DOHH2 (cell line): Measurements from ENCODE around the gene ROBO2.

Experiments
- H3F3A ChIP-seq: fragments of 200-600 bp; sonication (generic), shearing (Covaris generic); 2 replicates; pipeline ENCODE4 v1.6.0; 2016; ENCODE audit warnings: antibody characterized with exemption, mild to moderate bottlenecking; ENCODE audit not compliant: control insufficient read depth, insufficient read depth
- H3K27ac ChIP-seq: fragments of 200-600 bp; sonication (generic); 2 replicates; pipeline ENCODE4 v1.5.1; 2014; ENCODE audit warnings: low read depth, mild to moderate bottlenecking, low read length, moderate library complexity
- H3K27me3 ChIP-seq: fragments of 200-600 bp; sonication (generic); 2 replicates; pipeline ENCODE4 v1.6.1; 2014; ENCODE audit warnings: mild to moderate bottlenecking, low read length, mixed read lengths; ENCODE audit not compliant: control insufficient read depth
- H3K36me3 ChIP-seq: fragments of 200-600 bp; sonication (generic); 2 replicates; pipeline ENCODE4 v1.6.1; 2014; ENCODE audit warnings: mild to moderate bottlenecking, low read length, moderate library complexity, mixed read lengths; ENCODE audit not compliant: control insufficient read depth
- H3K4me1 ChIP-seq: fragments of 200-600 bp; sonication (generic); 2 replicates; pipeline ENCODE4 v1.6.1; 2014; ENCODE audit warnings: mild to moderate bottlenecking, low read length, mixed read lengths; ENCODE audit not compliant: control insufficient read depth
- H3K4me2 ChIP-seq: fragments of 200-600 bp; sonication (generic); 2 replicates; pipeline ENCODE4 v1.6.0; 2014; ENCODE audit warnings: mild to moderate bottlenecking, low read length, moderate library complexity
- H3K4me3 ChIP-seq: fragments of 200-600 bp; sonication (generic); 2 replicates; pipeline ENCODE4 v1.5.1; 2014; ENCODE audit warnings: mild to moderate bottlenecking, low read length, mixed read lengths
- H3K79me2 ChIP-seq: fragments of 200-600 bp; sonication (generic); 2 replicates; pipeline ENCODE4 v1.6.1; 2014; ENCODE audit warnings: mild to moderate bottlenecking, low read length, mixed read lengths; ENCODE audit not compliant: control insufficient read depth
- H3K9me2 ChIP-seq: fragments of 200-600 bp; sonication (generic); replicated peaks from 2 replicates; pipeline ENCODE4 v1.6.1; 2014; ENCODE audit warnings: mild to moderate bottlenecking, low read length, mixed read lengths; ENCODE audit not compliant: control insufficient read depth
- H3K9me3 ChIP-seq: fragments of 200-600 bp; sonication (generic); 2 replicates; pipeline ENCODE4 v1.6.1; 2014; ENCODE audit warnings: antibody characterized with exemption, low read length, mixed read lengths; ENCODE audit not compliant: control insufficient read depth, insufficient read depth
- H4K20me1 ChIP-seq: fragments of 200-600 bp; sonication (generic); 2 replicates; pipeline ENCODE4 v1.6.0; 2014; ENCODE audit warnings: low read depth, mild to moderate bottlenecking, antibody characterized with exemption, low read length, moderate library complexity; ENCODE audit not compliant: control insufficient read depth, insufficient read depth
- EZH2phosphoT487 ChIP-seq: fragments of 200-600 bp; sonication (generic); IDR thresholded peaks from 2 replicates; pipeline ENCODE4 v1.6.1; 2017; ENCODE audit warnings: borderline replicate concordance, mild to moderate bottlenecking, antibody characterized with exemption, low read length, moderate library complexity, mixed read lengths
- TF ChIP-seq, protein P1 (sequence below): fragments of 200-600 bp; sonication (generic); IDR thresholded peaks from one replicate; pipeline ENCODE4 v1.5.1; 2014; ENCODE audit warnings: antibody characterized with exemption, mild to moderate bottlenecking, low read depth, low read length; ENCODE audit not compliant: poor library complexity, severe bottlenecking

ROBO2 gene

DNA sequence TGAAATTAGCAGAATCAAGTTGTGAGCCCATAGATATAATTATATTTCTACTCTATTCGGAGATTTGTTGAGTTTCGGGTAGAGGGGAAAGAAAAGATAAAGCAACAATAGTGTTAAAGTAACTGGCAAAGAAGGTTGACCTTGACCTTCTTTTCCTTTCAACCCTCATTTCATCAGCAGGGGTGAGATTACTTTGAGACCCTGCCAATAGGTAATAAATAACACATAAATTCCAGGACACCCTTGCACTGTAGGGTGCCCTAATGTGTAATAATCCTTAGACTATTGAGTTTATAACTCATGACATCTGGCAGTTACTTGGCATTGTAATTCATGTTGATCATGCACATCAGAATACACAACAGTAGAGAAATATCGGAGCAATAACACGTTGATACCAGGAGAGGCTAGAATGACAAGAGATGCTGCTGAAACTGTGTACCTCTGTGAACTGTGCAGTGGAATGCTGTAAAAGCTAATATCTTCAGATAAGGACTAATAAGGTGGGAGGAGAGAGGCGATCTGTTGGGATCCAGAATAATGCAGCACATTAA, 426.7 kb downstream of the ROBO2 start:
- Histone ChIP-seq H4K20me1 (no peaks in the 10 kb centered on the region), H3K4me3 (no peak overlapping the region), H3K4me1 (no peaks in the 10 kb centered on the region), H3K79me2 (no peaks in the 10 kb centered on the region), H3F3A (no peaks in the 10 kb centered on the region), H3K9me3 (no peaks in the 10 kb centered on the region), H3K4me2 (no peak overlapping the region), H3K27ac (no peak overlapping the region), H3K9me2 (no peaks in the 10 kb centered on the region), H3K27me3 (no peaks in the 10 kb centered on the region), H3K36me3 (no peaks in the 10 kb centered on the region)
- TF ChIP-seq EZH2phosphoT487 = no peak
- TF ChIP-seq, protein P1, sequence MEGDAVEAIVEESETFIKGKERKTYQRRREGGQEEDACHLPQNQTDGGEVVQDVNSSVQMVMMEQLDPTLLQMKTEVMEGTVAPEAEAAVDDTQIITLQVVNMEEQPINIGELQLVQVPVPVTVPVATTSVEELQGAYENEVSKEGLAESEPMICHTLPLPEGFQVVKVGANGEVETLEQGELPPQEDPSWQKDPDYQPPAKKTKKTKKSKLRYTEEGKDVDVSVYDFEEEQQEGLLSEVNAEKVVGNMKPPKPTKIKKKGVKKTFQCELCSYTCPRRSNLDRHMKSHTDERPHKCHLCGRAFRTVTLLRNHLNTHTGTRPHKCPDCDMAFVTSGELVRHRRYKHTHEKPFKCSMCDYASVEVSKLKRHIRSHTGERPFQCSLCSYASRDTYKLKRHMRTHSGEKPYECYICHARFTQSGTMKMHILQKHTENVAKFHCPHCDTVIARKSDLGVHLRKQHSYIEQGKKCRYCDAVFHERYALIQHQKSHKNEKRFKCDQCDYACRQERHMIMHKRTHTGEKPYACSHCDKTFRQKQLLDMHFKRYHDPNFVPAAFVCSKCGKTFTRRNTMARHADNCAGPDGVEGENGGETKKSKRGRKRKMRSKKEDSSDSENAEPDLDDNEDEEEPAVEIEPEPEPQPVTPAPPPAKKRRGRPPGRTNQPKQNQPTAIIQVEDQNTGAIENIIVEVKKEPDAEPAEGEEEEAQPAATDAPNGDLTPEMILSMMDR = no peak

DNA sequence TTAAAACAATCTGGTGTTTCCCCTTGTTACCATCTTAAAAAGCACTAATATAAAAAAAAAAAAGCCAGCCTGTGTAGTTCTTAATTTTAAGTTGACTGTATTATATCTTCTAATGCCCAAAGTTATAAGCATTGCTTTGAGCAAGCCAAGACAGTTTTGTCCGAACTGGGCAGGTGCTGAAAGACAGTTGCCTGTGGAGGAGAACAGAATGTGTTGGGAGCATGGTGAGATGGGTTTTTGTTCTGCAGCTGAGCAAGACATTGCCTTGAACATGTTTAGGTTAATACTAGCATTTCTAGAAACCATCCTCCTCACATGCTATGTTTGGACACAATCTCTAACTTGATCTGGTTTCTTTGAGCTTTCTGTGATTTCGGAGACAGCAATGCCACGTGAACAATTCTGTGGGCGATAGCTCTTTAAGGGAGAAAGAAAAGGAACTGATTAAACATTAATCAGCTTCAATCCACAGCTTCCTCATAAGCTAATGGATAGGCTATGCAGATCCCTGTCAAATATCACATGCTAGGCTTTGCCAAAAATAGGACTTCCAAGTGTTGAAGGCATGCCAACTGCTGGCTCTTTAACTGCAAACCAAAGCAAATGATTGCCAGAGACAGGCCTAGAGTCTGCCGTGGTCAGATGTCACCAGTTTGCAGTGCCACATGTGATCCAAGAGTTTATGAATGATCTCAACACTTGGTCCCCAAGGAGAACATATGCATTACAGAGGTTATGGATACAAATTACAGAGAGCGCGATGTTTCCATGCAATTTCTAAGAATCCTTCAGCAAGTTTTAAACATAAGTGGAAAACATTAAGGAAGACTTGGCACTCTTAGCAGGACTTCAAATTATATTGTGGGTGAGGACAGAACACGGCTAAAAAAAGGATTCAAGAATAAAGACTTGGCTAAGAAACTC, 428.1 kb downstream of the ROBO2 start:
- TF ChIP-seq EZH2phosphoT487 = no peak
- TF ChIP-seq, protein P1 = no peak
- Histone ChIP-seq H3K4me1 (no peaks in the 10 kb centered on the region), H3K9me3 (no peaks in the 10 kb centered on the region), H3K27ac (no peak overlapping the region), H3K4me2 (no peak overlapping the region), H3K27me3 (no peaks in the 10 kb centered on the region), H3K79me2 (no peaks in the 10 kb centered on the region), H3K4me3 (no peak overlapping the region), H4K20me1 (no peaks in the 10 kb centered on the region), H3F3A (no peaks in the 10 kb centered on the region), H3K9me2 (no peaks in the 10 kb centered on the region), H3K36me3 (no peaks in the 10 kb centered on the region)

DNA sequence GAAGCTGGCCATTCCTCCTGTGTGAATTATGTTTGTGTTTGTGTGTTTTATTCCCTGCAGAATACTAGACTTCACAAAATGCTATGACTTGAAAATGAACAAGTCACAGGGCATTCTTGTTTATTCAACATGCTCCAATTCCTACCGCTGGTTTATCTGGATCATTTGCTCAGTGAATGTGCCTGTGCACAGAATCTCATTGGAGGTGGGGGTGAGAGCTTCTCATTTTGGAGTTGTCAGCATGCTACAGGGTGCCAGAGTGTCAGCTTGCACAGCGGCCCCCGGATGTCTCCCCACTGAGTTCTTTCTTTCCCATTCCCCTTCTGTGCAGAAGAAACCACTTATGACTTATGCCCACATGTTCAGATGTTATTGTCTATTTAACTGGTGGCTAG, 428.7 kb downstream of the ROBO2 start:
- no peak overlapping the region for H3K4me3 ChIP-seq
- H3F3A ChIP-seq = no peaks in the 10 kb centered on the region
- no peak overlapping the region for H3K4me2 ChIP-seq
- no peaks in the 10 kb centered on the region for H3K79me2 ChIP-seq
- no peaks in the 10 kb centered on the region for H3K36me3 ChIP-seq
- H4K20me1 ChIP-seq = no peaks in the 10 kb centered on the region
- no peak for TF ChIP-seq EZH2phosphoT487
- TF ChIP-seq, protein P1 = no peak
- H3K4me1 ChIP-seq = no peaks in the 10 kb centered on the region
- no peaks in the 10 kb centered on the region for H3K9me2 ChIP-seq
- no peaks in the 10 kb centered on the region for H3K9me3 ChIP-seq
- no peak overlapping the region for H3K27ac ChIP-seq
- H3K27me3 ChIP-seq = no peaks in the 10 kb centered on the region
